ENCODE data around the gene BTBD10. TPM values are rescaled to one million over a fixed set of nuclear protein-coding genes. Genes with fewer than 3 reads are reported as not detected.

The BTBD10 gene
- total RNA-seq, 2 experiments from 2014 or later, result 13.3 to 14.8 TPM

GRCh38 chr11:13448876-13449275, 14.1 kb downstream of the BTBD10 start:
- peaks cover 75% of the 10 kb centered on the region for H3K4me1 Mint-ChIP-seq (ENCODE audit: low read depth)
- H3K27ac ChIP-seq (ENCODE audit: low read depth in 1 of 2, low read length in 2 of 2), result no peak overlapping the region
- DNase-seq, result no peak
- ChIA-PET CTCF (no interaction called here), POLR2A (interaction anchor here (0.6 kb wide), 1 partner anchor 13 kb away, joined by 3 read pairs; no protein-coding TSS in a partner anchor)
- no peaks in the 10 kb centered on the region for H3K4me1 ChIP-seq (ENCODE audit: insufficient read depth, low read length)
- intact Hi-C loops (cut with DNase I, micrococcal nuclease), result no loop called here
- H3K9me3 ChIP-seq (ENCODE audit: control insufficient read depth in 1 of 2, insufficient read depth in 1 of 2, low read length in 2 of 2), result peaks cover 3 to 4% of the 10 kb centered on the region in 2 experiments
- no peak overlapping the region for H3K4me3 Mint-ChIP-seq
- peaks cover 40% of the 10 kb centered on the region for H3K36me3 Mint-ChIP-seq (ENCODE audit: low read depth)
- H3K27me3 ChIP-seq (ENCODE audit: control insufficient read depth in 1 of 2, insufficient read depth in 2 of 2, low read length in 2 of 2), result no peaks in the 10 kb centered on the region
- no peak overlapping the region for H3K27ac Mint-ChIP-seq
- TF ChIP-seq CTCF (IDR thresholded peaks at IDR 0.05), result no peak
- no peaks in the 10 kb centered on the region for H3K27me3 Mint-ChIP-seq
- ATAC-seq (ENCODE audit: poor library complexity), result no peak
- H3K9me3 Mint-ChIP-seq, result peaks cover 2% of the 10 kb centered on the region
- H3K4me3 ChIP-seq (ENCODE audit: low read length), result no peak overlapping the region
- peaks cover 3% of the 10 kb centered on the region for H3K36me3 ChIP-seq (ENCODE audit: insufficient read depth, low read length)

- no peak overlapping the region for H3K4me3 ChIP-seq (ENCODE audit: low read length)
- no peaks in the 10 kb centered on the region for H3K27me3 ChIP-seq (ENCODE audit: control insufficient read depth in 1 of 2, insufficient read depth in 2 of 2, low read length in 2 of 2)
- H3K4me1 ChIP-seq (ENCODE audit: insufficient read depth, low read length), result no peaks in the 10 kb centered on the region
- Mint-ChIP-seq H3K27ac (peak overlapping the region; percentile 38), H3K4me1 (ENCODE audit: low read depth) (peaks cover 76% of the 10 kb centered on the region), H3K4me3 (no peak overlapping the region), H3K27me3 (no peaks in the 10 kb centered on the region), H3K9me3 (no peaks in the 10 kb centered on the region), H3K36me3 (ENCODE audit: low read depth) (peaks cover 27% of the 10 kb centered on the region)
- no peaks in the 10 kb centered on the region for H3K36me3 ChIP-seq (ENCODE audit: insufficient read depth, low read length)
- no peak for DNase-seq
- intact Hi-C loops (cut with DNase I, micrococcal nuclease), result no loop called here
- no peak for TF ChIP-seq CTCF (IDR thresholded peaks at IDR 0.05)
- ATAC-seq (ENCODE audit: poor library complexity), result no peak
- no peak overlapping the region for H3K27ac ChIP-seq (ENCODE audit: low read depth in 1 of 2, low read length in 2 of 2)
- POLR2A ChIA-PET, result no interaction called here
- peaks cover 0 to 3% of the 10 kb centered on the region in 2 experiments for H3K9me3 ChIP-seq (ENCODE audit: control insufficient read depth in 1 of 2, insufficient read depth in 1 of 2, low read length in 2 of 2)
- CTCF ChIA-PET, result no interaction called here
These were observed 16.6 kb downstream of the BTBD10 start for GRCh38 chr11:13446444-13446843.

GRCh38 chr11:13445588-13445987, 17.4 kb downstream of the BTBD10 start:
- no peak overlapping the region for H3K4me3 Mint-ChIP-seq
- DNase-seq (no peak), ATAC-seq (ENCODE audit: poor library complexity) (no peak)
- H3K27me3 Mint-ChIP-seq, result no peaks in the 10 kb centered on the region
- no peak overlapping the region for H3K27ac Mint-ChIP-seq
- no peak overlapping the region for H3K27ac ChIP-seq (ENCODE audit: low read depth in 1 of 2, low read length in 2 of 2)
- no peaks in the 10 kb centered on the region for H3K27me3 ChIP-seq (ENCODE audit: control insufficient read depth in 1 of 2, insufficient read depth in 2 of 2, low read length in 2 of 2)
- intact Hi-C loops (cut with DNase I, micrococcal nuclease), result no loop called here
- CTCF ChIA-PET, result no interaction called here
- no peaks in the 10 kb centered on the region for H3K9me3 ChIP-seq (ENCODE audit: control insufficient read depth in 1 of 2, insufficient read depth in 1 of 2, low read length in 2 of 2)
- H3K9me3 Mint-ChIP-seq, result no peaks in the 10 kb centered on the region
- no peaks in the 10 kb centered on the region for H3K36me3 ChIP-seq (ENCODE audit: insufficient read depth, low read length)
- no peak overlapping the region for H3K4me3 ChIP-seq (ENCODE audit: low read length)
- peaks cover 68% of the 10 kb centered on the region for H3K4me1 Mint-ChIP-seq (ENCODE audit: low read depth)
- POLR2A ChIA-PET, result no interaction called here
- H3K4me1 ChIP-seq (ENCODE audit: insufficient read depth, low read length), result no peaks in the 10 kb centered on the region
- no peak for TF ChIP-seq CTCF (IDR thresholded peaks at IDR 0.05)
- H3K36me3 Mint-ChIP-seq (ENCODE audit: low read depth), result peaks cover 18% of the 10 kb centered on the region

Data from CD4-positive, alpha-beta T cell (primary cell).